ENCODE results near the gene AMBRA1. TPM values are rescaled to one million over a fixed set of nuclear protein-coding genes. Genes with fewer than 3 reads are reported as not detected.

Gene AMBRA1
- total and polyA plus RNA-seq, 11 donors, result 5.6 to 23.5 (median 16.2) TPM

GRCh38 chr11:46609386-46609785 is 15.6 kb upstream of the AMBRA1 start:
- H3K27ac ChIP-seq, result no peak overlapping the region

GRCh38 chr11:46607516-46607915 is 13.7 kb upstream of the AMBRA1 start:
- peaks cover 0 to 16% (median 9%) of the 10 kb centered on the region in 12 donors for H3K4me1 ChIP-seq
- no peak for ATAC-seq
- H3K4me3 ChIP-seq, result no peak overlapping the region
- peaks cover 0 to 10% (median 8%) of the 10 kb centered on the region in 9 donors for H3K36me3 ChIP-seq
- DNase-seq, result no peak
- no peaks in the 10 kb centered on the region for H3K9me3 ChIP-seq
- no peak overlapping the region for H3K27ac ChIP-seq
- 74 to 94% (median 77%) methylated on average over 1 of the region's 1 CpG for WGBS, 4 donors
- intact Hi-C loops (cut with DNase I), result no loop called here
- TF ChIP-seq POLR2A (IDR thresholded peaks at IDR 0.05), result no peak
- no peaks in the 10 kb centered on the region for H3K27me3 ChIP-seq

More at GRCh38 chr11:46609386-46609785, 15.6 kb upstream of the AMBRA1 start:
- Histone ChIP-seq H3K4me3 (no peak overlapping the region), H3K4me1 (peaks cover 0 to 18% (median 9%) of the 10 kb centered on the region in 12 donors), H3K27me3 (no peaks in the 10 kb centered on the region), H3K9me3 (no peaks in the 10 kb centered on the region), H3K36me3 (no peaks in the 10 kb centered on the region)
- ATAC-seq (no peak), DNase-seq (no peak)
- intact Hi-C loops (cut with DNase I), result no loop called here
- 84 to 97% (median 92%) methylated on average over 6 of the region's 6 CpGs for whole genome bisulfite sequencing, 4 donors
- TF ChIP-seq CTCF (IDR thresholded peaks at IDR 0.05) (no peak), POLR2A (IDR thresholded peaks at IDR 0.05) (no peak)

- Histone ChIP-seq H3K36me3 (peaks cover 0 to 15% (median 8%) of the 10 kb centered on the region in 9 donors), H3K4me1 (peaks cover 0 to 19% (median 7%) of the 10 kb centered on the region in 12 donors), H3K4me3 (no peak overlapping the region), H3K9me3 (no peaks in the 10 kb centered on the region), H3K27ac (no peak overlapping the region), H3K27me3 (no peaks in the 10 kb centered on the region)
- no peak for DNase-seq
- no peak for ATAC-seq
- WGBS, 4 donors, result 87 to 94% (median 91%) methylated on average over 1 of the region's 1 CpG
- no peak for TF ChIP-seq POLR2A (IDR thresholded peaks at IDR 0.05)
- TF ChIP-seq CTCF (IDR thresholded peaks at IDR 0.05), result no peak
- intact Hi-C loops (cut with DNase I), result no loop called here
Measured at GRCh38 chr11:46604796-46605195, 11.0 kb upstream of the AMBRA1 start.

- Histone ChIP-seq H3K4me1 (peaks cover 0 to 27% (median 7%) of the 10 kb centered on the region in 12 donors), H3K27me3 (no peaks in the 10 kb centered on the region), H3K36me3 (peaks cover 0 to 15% (median 8%) of the 10 kb centered on the region in 9 donors), H3K27ac (no peak overlapping the region), H3K4me3 (no peak overlapping the region), H3K9me3 (no peaks in the 10 kb centered on the region)
- intact Hi-C loops (cut with DNase I), result no loop called here
- ATAC-seq (no peak), DNase-seq (no peak)
- TF ChIP-seq POLR2A (IDR thresholded peaks at IDR 0.05), result no peak
- TF ChIP-seq CTCF (IDR thresholded peaks at IDR 0.05), result no peak
- 91 to 95% (median 94%) methylated on average over 15 of the region's 15 CpGs for WGBS, 4 donors
Measured at GRCh38 chr11:46603704-46604308, 10.0 kb upstream of the AMBRA1 start.
